WTC11 (cell line): ENCODE results near the gene SMO. TPM values are rescaled to one million over a fixed set of nuclear protein-coding genes. Genes with fewer than 3 reads are reported as not detected.

Source experiments
- ATAC-seq: fragments of 200-7000 bp; cut with Tn5 transposase; 2 replicates; pipeline ENCODE4 v1.10.0; 2021; ENCODE audit warnings: mild to moderate bottlenecking, moderate library complexity
- CTCF ChIA-PET: fragments of 300-600 bp; sonication (Branson Sonifier 250); formaldehyde crosslinking; loops from one replicate; lab custom pipeline; 2021; ENCODE audit warnings: antibody characterized with exemption; lab: Charles Lee
- POLR2A ChIA-PET: fragments of 350-600 bp; sonication (Branson Sonifier 250); formaldehyde crosslinking; loops from one replicate; lab custom pipeline; 2021; ENCODE audit warnings: antibody characterized with exemption; lab: Charles Lee
- DNase-seq: peaks from one replicate; pipeline ENCODE4 v3.0.0; 2021; ENCODE audit warnings: low spot score
- H3K27ac Mint-ChIP-seq: 2 replicates; pipeline ENCODE4 v1.8.0; 2021; ENCODE audit warnings: mixed read lengths
- H3K27me3 Mint-ChIP-seq: 2 replicates; pipeline ENCODE4 v1.8.0; 2021; ENCODE audit warnings: low read depth, mild to moderate bottlenecking, moderate library complexity, mixed read lengths
- H3K36me3 Mint-ChIP-seq: 2 replicates; pipeline ENCODE4 v1.8.0; 2021; ENCODE audit warnings: mixed read lengths
- H3K4me1 Mint-ChIP-seq: 2 replicates; pipeline ENCODE4 v1.8.0; 2022; ENCODE audit warnings: mixed read lengths
- H3K4me3 Mint-ChIP-seq: 2 replicates; pipeline ENCODE4 v1.8.0; 2021; ENCODE audit warnings: mild to moderate bottlenecking, moderate library complexity, mixed read lengths
- H3K9me3 Mint-ChIP-seq: 2 replicates; pipeline ENCODE4 v1.8.0; 2021; ENCODE audit warnings: mixed read lengths
- CTCF ChIP-seq: fragments of 200-600 bp; IDR thresholded peaks from 2 replicates; pipeline ENCODE4 v1.8.0; 2022; ENCODE audit warnings: antibody characterized with exemption
- E2F1 ChIP-seq: sonication (generic); formaldehyde crosslinking; IDR thresholded peaks from 2 replicates; pipeline ENCODE4 v1.8.0; 2022; ENCODE audit warnings: mild to moderate bottlenecking, missing genetic modification reagents
- E2F4 ChIP-seq: sonication (generic); formaldehyde crosslinking; IDR thresholded peaks from 2 replicates; pipeline ENCODE4 v1.8.1; 2022; ENCODE audit warnings: low read depth, mild to moderate bottlenecking, moderate library complexity, missing genetic modification reagents, borderline replicate concordance
- FOXK1 ChIP-seq: sonication (generic); formaldehyde crosslinking; IDR thresholded peaks from 2 replicates; pipeline ENCODE4 v1.8.0; 2022; ENCODE audit warnings: mild to moderate bottlenecking, moderate library complexity, missing genetic modification reagents
- GRHL2 ChIP-seq: fragments of 250-450 bp; sonication (Bioruptor Pico); IDR thresholded peaks from 2 replicates; pipeline ENCODE4 v1.8.0; 2022; ENCODE audit warnings: mild to moderate bottlenecking, moderate library complexity; ENCODE audit not compliant: insufficient replicate concordance, severe bottlenecking
- GTF2I ChIP-seq: fragments of 250-450 bp; sonication (Bioruptor Pico); conservative IDR thresholded peaks from 2 replicates; pipeline ENCODE4 v1.4.0; 2021; ENCODE audit warnings: mild to moderate bottlenecking
- HMGA2 ChIP-seq: fragments of 250-450 bp; sonication (Bioruptor Pico); IDR thresholded peaks from 2 replicates; pipeline ENCODE4 v1.4.0; 2021; ENCODE audit warnings: mild to moderate bottlenecking, moderate library complexity
- HMGXB4 ChIP-seq: sonication (generic); formaldehyde crosslinking; IDR thresholded peaks from 2 replicates; pipeline ENCODE4 v1.8.1; 2023; ENCODE audit warnings: mild to moderate bottlenecking, moderate library complexity, missing genetic modification reagents
- IRF2 ChIP-seq: sonication (generic); formaldehyde crosslinking; IDR thresholded peaks from 2 replicates; pipeline ENCODE4 v1.8.0; 2022; ENCODE audit warnings: low read depth, missing genetic modification reagents, borderline replicate concordance
- MAX ChIP-seq: sonication (generic); formaldehyde crosslinking; IDR thresholded peaks from 2 replicates; pipeline ENCODE4 v1.8.0; 2022; ENCODE audit warnings: mild to moderate bottlenecking, missing genetic modification reagents
- MLX ChIP-seq: sonication (generic); formaldehyde crosslinking; IDR thresholded peaks from 2 replicates; pipeline ENCODE4 v1.8.1; 2023; ENCODE audit warnings: mild to moderate bottlenecking, missing genetic modification reagents, moderate library complexity
- MYBL2 ChIP-seq: sonication (generic); formaldehyde crosslinking; IDR thresholded peaks from 2 replicates; pipeline ENCODE4 v1.8.1; 2023; ENCODE audit warnings: mild to moderate bottlenecking, moderate library complexity, missing genetic modification reagents
- NFYB ChIP-seq: sonication (generic); formaldehyde crosslinking; conservative IDR thresholded peaks from 2 replicates; pipeline ENCODE4 v1.8.0; 2022; ENCODE audit warnings: low read depth, missing genetic modification reagents
- NR1H2 ChIP-seq: sonication (generic); formaldehyde crosslinking; IDR thresholded peaks from 2 replicates; pipeline ENCODE4 v1.9.0; 2021; ENCODE audit warnings: mild to moderate bottlenecking, moderate library complexity, missing genetic modification reagents
- NR3C1 ChIP-seq: sonication (generic); formaldehyde crosslinking; conservative IDR thresholded peaks from 2 replicates; pipeline ENCODE4 v1.8.1; 2023; ENCODE audit warnings: low read depth, mild to moderate bottlenecking, missing genetic modification reagents
- PRRX2 ChIP-seq: fragments of 250-450 bp; sonication (Bioruptor Pico); IDR thresholded peaks from 2 replicates; pipeline ENCODE4 v1.8.0; 2021; ENCODE audit warnings: mild to moderate bottlenecking
- RELA ChIP-seq: sonication (generic); formaldehyde crosslinking; IDR thresholded peaks from 2 replicates; pipeline ENCODE4 v1.8.1; 2022; ENCODE audit warnings: missing genetic modification reagents, mild to moderate bottlenecking, borderline replicate concordance
- SMAD4 ChIP-seq: sonication (generic); formaldehyde crosslinking; IDR thresholded peaks from 2 replicates; pipeline ENCODE4 v1.8.0; 2022; ENCODE audit warnings: mild to moderate bottlenecking, missing genetic modification reagents
- ZBTB21 ChIP-seq: sonication (generic); formaldehyde crosslinking; IDR thresholded peaks from 2 replicates; pipeline ENCODE4 v1.8.1; 2023; ENCODE audit warnings: mild to moderate bottlenecking, missing genetic modification reagents, borderline replicate concordance
- ZNF317 ChIP-seq: sonication (generic); formaldehyde crosslinking; IDR thresholded peaks from 2 replicates; pipeline ENCODE4 v1.8.1; 2023; ENCODE audit warnings: low read depth, mild to moderate bottlenecking, moderate library complexity, missing genetic modification reagents, borderline replicate concordance
- ZNF425 ChIP-seq: fragments of 250-450 bp; sonication (Bioruptor Pico); conservative IDR thresholded peaks from 2 replicates; pipeline ENCODE4 v1.9.0; 2021; ENCODE audit warnings: mild to moderate bottlenecking
- ZSCAN18 ChIP-seq: fragments of 250-450 bp; sonication (Bioruptor Pico); IDR thresholded peaks from 2 replicates; pipeline ENCODE4 v2.1.2; 2022; ENCODE audit warnings: mild to moderate bottlenecking, moderate library complexity
- total RNA-seq: library from RNA; stranded (reverse); gene quantifications from 3 replicates; pipeline ENCODE4 v1.2.3, GENCODE V29; 2021

SMO gene
- total RNA-seq, 1 experiment from 2014 or later, result 56.9 TPM

GRCh38 chr7:129187681-129188371 is 607 bp upstream of the SMO start (continued):
- TF ChIP-seq NFYB (CRISPR knock-in tag) (no peak), ZBTB21 (CRISPR knock-in tag) (no peak)

- Mint-ChIP-seq H3K27me3 (peaks cover 30% of the 10 kb centered on the region), H3K27ac (peak overlapping the region; percentile 53; the same call in 1 of the 2 replicates), H3K4me1 (peaks cover 41% of the 10 kb centered on the region), H3K36me3 (peaks cover 13% of the 10 kb centered on the region), H3K4me3 (peak overlapping the region; percentile 96), H3K9me3 (0 out of 2 replicates have a peak, but pooled peaks cover 4% of the 10 kb centered on the region)
- DNase-seq (peak; percentile 46), ATAC-seq (peak; percentile 19)
- ChIA-PET CTCF (interaction anchor here (0.7 to 5.8 kb wide), 9 partner anchors 19 to 179 kb away, joined by 3 to 36 read pairs (median 5); no protein-coding TSS in a partner anchor), POLR2A (interaction anchor here (0.5 to 2.4 kb wide), 7 partner anchors 20 to 316 kb away, joined by 3 to 27 read pairs (median 4); partner anchors contain the start of genes AHCYL2 and TNPO3)
- TF ChIP-seq NR3C1 (CRISPR knock-in tag) (0 out of 2 replicates have a peak, but pooled peaks have one; percentile 54), ZNF317 (no peak), CTCF (no peak), ZBTB21 (CRISPR knock-in tag) (0 out of 2 replicates have a peak, but pooled peaks have one; percentile 11), E2F4 (CRISPR knock-in tag) (no peak), E2F1 (no peak), RELA (CRISPR knock-in tag) (no peak), HMGA2 (no peak), ZSCAN18 (no peak), NR1H2 (CRISPR knock-in tag) (no peak), PRRX2 (no peak), MLX (CRISPR knock-in tag) (no peak), MAX (0 out of 2 replicates have a peak, but pooled peaks have one; percentile 33), HMGXB4 (CRISPR knock-in tag) (no peak), IRF2 (CRISPR knock-in tag) (no peak), MYBL2 (CRISPR knock-in tag) (0 out of 2 replicates have a peak, but pooled peaks have one; percentile 20), GRHL2 (CRISPR knock-in tag) (no peak), ZNF425 (CRISPR knock-in tag) (no peak), GTF2I (CRISPR knock-in tag) (no peak), FOXK1 (CRISPR knock-in tag) (peak; percentile 50; the same call in 1 of the 2 replicates), SMAD4 (no peak)
These were observed 643 bp downstream of the SMO start for GRCh38 chr7:129188892-129189660.
